ENCODE measurements around the gene PHF10.

Gene PHF10

DNA sequence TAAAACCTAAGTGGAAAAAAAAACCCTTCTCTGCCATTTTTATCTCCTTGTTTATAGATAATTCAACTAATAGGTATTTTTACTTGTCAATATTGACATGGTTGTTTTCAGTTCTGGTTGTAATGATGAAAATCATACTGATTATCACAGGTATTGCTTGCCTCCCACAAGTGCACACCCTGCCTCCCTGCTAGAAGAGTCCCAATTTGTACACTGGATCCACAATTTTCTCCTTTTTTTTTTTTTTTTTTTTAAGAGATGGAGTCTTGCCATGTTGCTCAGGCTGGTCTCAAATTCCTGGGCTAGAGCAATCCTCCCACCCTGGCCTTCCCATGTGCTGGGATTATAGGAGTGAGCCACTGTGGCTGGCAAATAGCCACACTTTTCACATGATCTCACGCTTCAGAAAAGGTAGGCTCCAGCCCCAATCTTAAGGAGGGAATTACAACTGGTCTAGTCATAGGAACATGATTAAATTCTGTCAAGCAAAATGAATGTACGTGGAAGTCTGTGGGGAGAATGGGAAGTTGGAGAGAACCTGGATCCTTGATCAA lies 14.8 kb upstream of the PHF10 start:
- no peaks in the 10 kb centered on the region for H3K9me3 Mint-ChIP-seq
- ATAC-seq (replicated peaks; ENCODE audit: extremely low read depth, poor library complexity, severe bottlenecking) (no peak), DNase-seq (ENCODE audit: low spot score in 2 of 2) (no peak)
- H3K36me3 Mint-ChIP-seq (ENCODE audit: insufficient read depth): no peaks in the 10 kb centered on the region
- H3K27ac Mint-ChIP-seq (ENCODE audit: low read depth): no peak overlapping the region
- H3K4me3 Mint-ChIP-seq: no peak overlapping the region
- peaks cover 37% of the 10 kb centered on the region for H3K27me3 Mint-ChIP-seq
- H3K4me1 Mint-ChIP-seq: no peaks in the 10 kb centered on the region

DNA sequence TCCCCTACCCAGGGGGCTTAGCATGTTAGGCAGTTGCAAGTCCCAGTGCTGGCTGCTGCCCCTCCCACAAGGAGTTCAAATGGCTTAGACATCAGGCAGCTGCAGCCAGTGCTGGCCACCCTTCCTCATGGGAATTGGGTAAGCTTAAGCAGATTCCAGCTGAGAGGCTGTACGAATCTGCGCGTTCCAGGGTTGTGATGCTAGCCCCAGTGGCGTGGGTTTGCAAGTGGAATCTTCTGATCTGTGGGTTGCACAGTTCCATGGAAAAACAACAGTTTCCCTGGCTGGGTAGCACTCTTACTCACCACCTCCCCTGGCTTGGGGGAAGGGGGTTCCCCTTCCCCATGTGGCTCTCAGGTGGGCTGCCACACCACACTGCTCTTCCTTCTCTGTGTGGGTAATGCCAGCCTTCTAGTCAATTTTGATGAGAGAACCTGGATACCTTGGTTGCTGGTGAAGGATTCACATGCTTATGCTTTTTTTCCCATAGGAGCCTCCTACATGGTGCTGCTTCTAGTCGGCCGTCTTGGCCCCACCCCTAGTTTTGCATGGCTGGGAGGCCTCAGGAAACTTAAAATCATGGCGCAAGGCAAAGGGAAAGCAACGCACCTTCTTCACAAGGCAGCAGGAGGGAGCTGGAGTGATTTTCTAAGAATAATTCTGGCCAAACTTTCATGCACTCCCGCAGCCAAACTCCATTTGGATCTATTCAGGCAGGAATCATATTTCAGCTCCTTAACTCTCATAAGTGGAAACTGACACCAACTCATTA lies 14.1 kb upstream of the PHF10 start:
- ATAC-seq (replicated peaks; ENCODE audit: extremely low read depth, poor library complexity, severe bottlenecking) (no peak), DNase-seq (ENCODE audit: low spot score in 2 of 2) (no peak)
- Mint-ChIP-seq H3K9me3 (no peaks in the 10 kb centered on the region), H3K36me3 (ENCODE audit: insufficient read depth) (no peaks in the 10 kb centered on the region), H3K27me3 (peaks cover 37% of the 10 kb centered on the region), H3K4me1 (no peaks in the 10 kb centered on the region), H3K27ac (ENCODE audit: low read depth) (no peak overlapping the region), H3K4me3 (no peak overlapping the region)

GRCh38 chr6:169729961-169730360 lies 5.7 kb upstream of the PHF10 start:
- Mint-ChIP-seq H3K27me3 (peaks cover 9% of the 10 kb centered on the region), H3K4me3 (no peak overlapping the region), H3K4me1 (no peaks in the 10 kb centered on the region), H3K36me3 (ENCODE audit: insufficient read depth) (peaks cover 9% of the 10 kb centered on the region), H3K9me3 (no peaks in the 10 kb centered on the region), H3K27ac (ENCODE audit: low read depth) (no peak overlapping the region)
- ATAC-seq (replicated peaks; ENCODE audit: extremely low read depth, poor library complexity, severe bottlenecking) (no peak), DNase-seq (ENCODE audit: low spot score in 2 of 2) (no peak)

- DNase-seq (ENCODE audit: low spot score in 2 of 2) (no peak), ATAC-seq (replicated peaks; ENCODE audit: extremely low read depth, poor library complexity, severe bottlenecking) (no peak)
- no peaks in the 10 kb centered on the region for H3K27me3 Mint-ChIP-seq
- peaks cover 18% of the 10 kb centered on the region for H3K36me3 Mint-ChIP-seq (ENCODE audit: insufficient read depth)
- H3K4me1 Mint-ChIP-seq: peaks cover 10% of the 10 kb centered on the region
- no peaks in the 10 kb centered on the region for H3K9me3 Mint-ChIP-seq
- no peak overlapping the region for H3K27ac Mint-ChIP-seq (ENCODE audit: low read depth)
- no peak overlapping the region for H3K4me3 Mint-ChIP-seq
These were observed 2.7 kb upstream of the PHF10 start for GRCh38 chr6:169726963-169727362.

- Mint-ChIP-seq H3K36me3 (ENCODE audit: insufficient read depth) (peaks cover 20% of the 10 kb centered on the region), H3K27ac (ENCODE audit: low read depth) (peak overlapping the region; percentile 63), H3K27me3 (no peaks in the 10 kb centered on the region), H3K9me3 (no peaks in the 10 kb centered on the region), H3K4me3 (peak overlapping the region; percentile 54), H3K4me1 (peaks cover 15% of the 10 kb centered on the region)
- ATAC-seq (replicated peaks; ENCODE audit: extremely low read depth, poor library complexity, severe bottlenecking) (no peak), DNase-seq (ENCODE audit: low spot score in 2 of 2) (no peak)
These were observed 1.7 kb upstream of the PHF10 start for GRCh38 chr6:169726049-169726400.

GRCh38 chr6:169725125-169726048 lies 1.1 kb upstream of the PHF10 start:
- peaks cover 20% of the 10 kb centered on the region for H3K4me1 Mint-ChIP-seq
- H3K27me3 Mint-ChIP-seq: no peaks in the 10 kb centered on the region
- peak; percentile 2 for ATAC-seq (replicated peaks; ENCODE audit: extremely low read depth, poor library complexity, severe bottlenecking)
- DNase-seq (ENCODE audit: low spot score in 2 of 2): no peak
- peak overlapping the region; percentile 54 for H3K4me3 Mint-ChIP-seq
- H3K9me3 Mint-ChIP-seq: no peaks in the 10 kb centered on the region
- peak overlapping the region; percentile 63 for H3K27ac Mint-ChIP-seq (ENCODE audit: low read depth)
- peaks cover 20% of the 10 kb centered on the region for H3K36me3 Mint-ChIP-seq (ENCODE audit: insufficient read depth)

DNA sequence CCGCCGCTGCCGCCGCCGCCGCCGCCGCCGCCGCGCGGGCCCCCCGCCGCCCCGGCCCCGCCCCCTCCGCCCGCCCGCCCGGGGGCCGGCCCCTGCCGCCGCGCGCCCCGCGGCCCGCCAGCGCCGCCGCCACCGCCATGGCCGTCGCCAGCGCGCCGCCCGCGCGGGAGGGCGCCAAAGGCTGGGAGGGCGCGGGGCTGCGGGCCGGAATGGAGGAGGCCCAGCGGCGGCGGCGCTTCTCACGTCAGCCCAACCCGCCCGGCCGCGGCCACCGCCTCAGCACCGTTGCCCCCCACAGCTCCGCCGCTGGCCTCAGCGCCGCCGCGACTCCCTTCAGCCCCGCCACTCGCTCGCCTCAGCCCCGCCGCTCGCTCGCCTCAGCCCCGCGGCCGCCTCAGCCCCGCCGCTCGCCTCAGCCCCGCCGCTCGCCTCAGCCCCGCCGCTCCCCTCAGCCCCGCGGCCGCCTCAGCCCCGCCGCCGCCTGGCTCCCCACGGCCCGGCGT lies 258 bp downstream of the PHF10 start:
- DNase-seq (ENCODE audit: low spot score in 2 of 2) (peak in 1 of 2 donors; percentile 18), ATAC-seq (replicated peaks; ENCODE audit: extremely low read depth, poor library complexity, severe bottlenecking) (peak; percentile 13)
- Mint-ChIP-seq H3K4me1 (peaks cover 34% of the 10 kb centered on the region), H3K27ac (ENCODE audit: low read depth) (no peak overlapping the region), H3K36me3 (ENCODE audit: insufficient read depth) (peaks cover 23% of the 10 kb centered on the region), H3K27me3 (no peaks in the 10 kb centered on the region), H3K4me3 (peak overlapping the region; percentile 54), H3K9me3 (no peaks in the 10 kb centered on the region)

GRCh38 chr6:169723200-169723909 lies 945 bp downstream of the PHF10 start:
- peak overlapping the region; percentile 91 for H3K27ac Mint-ChIP-seq (ENCODE audit: low read depth)
- H3K36me3 Mint-ChIP-seq (ENCODE audit: insufficient read depth): peaks cover 24% of the 10 kb centered on the region
- ATAC-seq (replicated peaks; ENCODE audit: extremely low read depth, poor library complexity, severe bottlenecking) (peak; percentile 50), DNase-seq (ENCODE audit: low spot score in 2 of 2) (peak; percentile 54 to 64)
- H3K4me3 Mint-ChIP-seq: peak overlapping the region; percentile 84
- peaks cover 35% of the 10 kb centered on the region for H3K4me1 Mint-ChIP-seq
- H3K9me3 Mint-ChIP-seq: no peaks in the 10 kb centered on the region
- no peaks in the 10 kb centered on the region for H3K27me3 Mint-ChIP-seq

DNA sequence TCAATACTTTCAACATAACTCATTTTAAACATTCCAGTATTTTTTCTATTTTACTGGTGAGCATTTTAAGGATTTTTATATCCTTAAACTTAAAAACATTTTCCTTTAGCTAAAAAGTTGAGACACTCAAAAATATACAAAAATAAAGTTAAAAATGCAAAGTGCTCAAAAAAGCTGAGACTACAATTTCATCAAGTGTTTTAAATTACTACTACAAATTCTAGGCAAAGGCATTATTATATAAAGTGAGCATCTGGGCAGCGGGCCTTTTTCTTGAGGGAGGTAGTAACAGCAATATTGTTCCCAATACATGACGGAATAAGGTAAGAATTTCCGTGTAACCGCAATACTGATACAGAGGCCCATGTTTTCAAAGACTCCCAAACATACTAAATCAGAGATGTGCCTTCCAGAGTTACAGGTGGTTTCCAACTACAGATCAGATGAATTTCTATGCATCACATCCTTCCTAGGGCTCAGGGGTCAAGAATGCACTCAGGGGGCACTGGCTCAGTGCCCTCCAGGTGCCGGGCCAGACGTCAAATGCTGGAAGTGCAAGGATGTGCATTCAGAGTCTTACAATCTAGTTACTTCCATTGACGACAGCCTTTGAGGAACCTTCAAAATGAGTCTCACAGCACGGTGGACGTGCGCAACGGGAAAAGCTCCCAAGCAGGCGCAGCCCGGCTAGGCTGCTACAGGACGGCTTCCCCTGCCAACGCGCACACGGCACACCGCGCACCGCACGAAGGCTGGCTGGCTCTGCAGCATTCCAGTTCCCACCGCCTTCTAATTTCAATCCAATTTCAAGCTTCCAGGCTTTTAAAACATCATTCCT lies 1.7 kb downstream of the PHF10 start:
- ATAC-seq (replicated peaks; ENCODE audit: extremely low read depth, poor library complexity, severe bottlenecking): peak; percentile 44

DNA sequence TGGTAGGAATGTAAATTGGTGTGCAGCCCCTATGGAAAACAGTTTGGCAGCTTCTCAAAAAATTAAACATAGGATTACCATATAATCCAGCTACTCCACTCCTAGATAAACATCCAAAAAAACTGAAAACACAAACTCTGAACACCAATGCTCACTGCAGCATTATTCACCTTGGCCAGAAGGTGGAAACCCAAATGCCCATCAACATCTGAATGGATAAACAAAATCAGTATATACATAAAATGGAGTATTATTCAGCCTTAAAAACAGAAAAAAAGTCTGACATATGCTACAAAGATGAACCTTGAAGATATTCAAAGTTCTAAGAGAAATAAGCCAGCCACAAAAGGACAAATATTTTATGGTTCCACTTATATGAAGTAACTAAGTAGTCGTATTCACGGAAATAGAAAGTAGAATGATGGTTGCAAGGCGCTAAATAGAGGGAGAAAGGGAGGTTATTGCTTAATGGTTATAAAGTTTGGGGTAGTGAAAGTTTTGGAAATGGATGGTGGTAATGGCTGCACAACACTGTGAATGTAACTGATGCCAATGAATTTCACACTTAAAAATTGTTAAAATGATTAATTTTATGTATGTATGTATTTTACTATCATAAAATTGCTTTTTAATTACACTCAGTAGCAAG lies 4.0 kb downstream of the PHF10 start:
- peaks cover 39% of the 10 kb centered on the region for H3K4me1 Mint-ChIP-seq
- H3K27ac Mint-ChIP-seq (ENCODE audit: low read depth): peak overlapping the region; percentile 12
- no peaks in the 10 kb centered on the region for H3K9me3 Mint-ChIP-seq
- H3K4me3 Mint-ChIP-seq: no peak overlapping the region
- H3K36me3 Mint-ChIP-seq (ENCODE audit: insufficient read depth): peaks cover 31% of the 10 kb centered on the region
- no peaks in the 10 kb centered on the region for H3K27me3 Mint-ChIP-seq
- no peak for DNase-seq (ENCODE audit: low spot score in 2 of 2)
- ATAC-seq (replicated peaks; ENCODE audit: extremely low read depth, poor library complexity, severe bottlenecking): no peak

More for the DNA sequence above, 1.7 kb downstream of the PHF10 start:
- Mint-ChIP-seq H3K9me3 (no peaks in the 10 kb centered on the region), H3K27me3 (no peaks in the 10 kb centered on the region), H3K4me3 (peak overlapping the region; percentile 84), H3K27ac (ENCODE audit: low read depth) (peak overlapping the region; percentile 91), H3K36me3 (ENCODE audit: insufficient read depth) (peaks cover 24% of the 10 kb centered on the region), H3K4me1 (peaks cover 35% of the 10 kb centered on the region)
- DNase-seq (ENCODE audit: low spot score in 2 of 2): peak; percentile 13 to 20

GRCh38 chr6:169719117-169719516 lies 5.2 kb downstream of the PHF10 start:
- DNase-seq (ENCODE audit: low spot score in 2 of 2) (no peak), ATAC-seq (replicated peaks; ENCODE audit: extremely low read depth, poor library complexity, severe bottlenecking) (no peak)
- Mint-ChIP-seq H3K4me3 (no peak overlapping the region), H3K27me3 (no peaks in the 10 kb centered on the region), H3K36me3 (ENCODE audit: insufficient read depth) (peaks cover 36% of the 10 kb centered on the region), H3K4me1 (peaks cover 41% of the 10 kb centered on the region), H3K9me3 (no peaks in the 10 kb centered on the region), H3K27ac (ENCODE audit: low read depth) (no peak overlapping the region)
